BJ (cell line): ENCODE data around the gene HSPG2. TPM values are rescaled to one million over a fixed set of nuclear protein-coding genes. Genes with fewer than 3 reads are reported as not detected.

Experiments used
- CTCF ChIA-PET: fragments of 350-600 bp; formaldehyde crosslinking; extraction: SDS; loops from one replicate; lab custom pipeline; 2021; ENCODE audit warnings: antibody characterized with exemption, inconsistent platforms; lab: Yijun Ruan, JAX
- POLR2A ChIA-PET: fragments of 300-600 bp; sonication (Branson Sonifier 250); formaldehyde crosslinking; extraction: SDS; loops from one replicate; lab custom pipeline; 2021; ENCODE audit warnings: antibody characterized with exemption; lab: Charles Lee
- DNase-seq: peaks from one replicate; pipeline ENCODE4 v3.0.0-alpha.2; 2011; ENCODE audit warnings: low read depth
- H3K27me3 ChIP-seq: 2 replicates; pipeline ENCODE4 v1.6.0; 2011; ENCODE audit warnings: low read length; ENCODE audit not compliant: control insufficient read depth, insufficient read depth
- H3K36me3 ChIP-seq: 2 replicates; pipeline ENCODE4 v1.5.1; 2011; ENCODE audit warnings: low read length; ENCODE audit not compliant: control insufficient read depth, insufficient read depth
- H3K4me3 ChIP-seq: 2 replicates; pipeline ENCODE4 v1.5.1; 2011; ENCODE audit warnings: low read depth, mild to moderate bottlenecking, control low read depth, low read length
- polyA plus RNA-seq: library from polyadenylated mRNA; depleted of rRNA; stranded (reverse); fragments of >200 nt; gene quantifications from 2 replicates; pipeline ENCODE4 v1.2.3, GENCODE V29; 2011
- TF ChIP-seq, protein P1 (sequence below): IDR thresholded peaks from 2 replicates; pipeline ENCODE4 v1.5.1; 2011; ENCODE audit warnings: low read depth, mild to moderate bottlenecking, control low read depth, inconsistent platforms, low read length, moderate library complexity; ENCODE audit not compliant: insufficient read depth

The HSPG2 gene
- polyA plus RNA-seq, 1 experiment = 45.1 TPM

GRCh38 chr1:21834094-21834493 lies 103.0 kb downstream of the HSPG2 start:
- Histone ChIP-seq H3K36me3 (peaks cover 74% of the 10 kb centered on the region), H3K4me3 (no peak overlapping the region), H3K27me3 (no peaks in the 10 kb centered on the region)
- TF ChIP-seq, protein P1, sequence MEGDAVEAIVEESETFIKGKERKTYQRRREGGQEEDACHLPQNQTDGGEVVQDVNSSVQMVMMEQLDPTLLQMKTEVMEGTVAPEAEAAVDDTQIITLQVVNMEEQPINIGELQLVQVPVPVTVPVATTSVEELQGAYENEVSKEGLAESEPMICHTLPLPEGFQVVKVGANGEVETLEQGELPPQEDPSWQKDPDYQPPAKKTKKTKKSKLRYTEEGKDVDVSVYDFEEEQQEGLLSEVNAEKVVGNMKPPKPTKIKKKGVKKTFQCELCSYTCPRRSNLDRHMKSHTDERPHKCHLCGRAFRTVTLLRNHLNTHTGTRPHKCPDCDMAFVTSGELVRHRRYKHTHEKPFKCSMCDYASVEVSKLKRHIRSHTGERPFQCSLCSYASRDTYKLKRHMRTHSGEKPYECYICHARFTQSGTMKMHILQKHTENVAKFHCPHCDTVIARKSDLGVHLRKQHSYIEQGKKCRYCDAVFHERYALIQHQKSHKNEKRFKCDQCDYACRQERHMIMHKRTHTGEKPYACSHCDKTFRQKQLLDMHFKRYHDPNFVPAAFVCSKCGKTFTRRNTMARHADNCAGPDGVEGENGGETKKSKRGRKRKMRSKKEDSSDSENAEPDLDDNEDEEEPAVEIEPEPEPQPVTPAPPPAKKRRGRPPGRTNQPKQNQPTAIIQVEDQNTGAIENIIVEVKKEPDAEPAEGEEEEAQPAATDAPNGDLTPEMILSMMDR = no peak
- DNase-seq = no peak
- ChIA-PET POLR2A (no interaction called here), CTCF (no interaction called here)

DNA sequence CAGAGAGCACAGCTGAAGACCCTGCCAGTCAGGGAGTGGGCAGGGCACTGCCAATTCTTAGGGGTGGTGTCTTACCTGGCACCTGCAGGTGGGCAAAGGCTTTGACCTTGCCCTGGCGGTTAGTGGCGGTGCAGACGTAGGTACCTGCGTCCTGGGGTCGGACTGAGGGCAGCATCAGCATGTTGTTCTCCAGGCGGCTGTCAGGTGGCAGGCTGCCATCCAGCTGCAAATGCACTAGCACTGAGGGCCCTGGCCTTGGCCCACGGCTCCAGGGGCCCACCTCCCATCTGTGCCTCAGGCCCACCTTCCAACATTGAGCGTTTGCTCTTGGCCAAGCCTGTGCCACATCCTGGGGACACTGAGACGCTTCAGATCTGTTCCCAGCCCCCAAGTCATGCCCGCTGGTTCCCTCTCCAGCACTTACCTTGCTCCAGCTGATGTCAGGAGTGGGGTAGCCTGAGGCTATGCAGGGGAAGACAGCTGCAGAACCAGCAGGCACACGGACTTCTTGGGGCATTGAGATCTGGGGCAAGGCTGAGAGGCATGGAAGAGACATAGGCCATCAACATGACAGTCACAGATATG lies 103.6 kb downstream of the HSPG2 start:
- ChIA-PET CTCF (no interaction called here), POLR2A (no interaction called here)
- H3K36me3 ChIP-seq = peaks cover 74% of the 10 kb centered on the region
- no peak for DNase-seq
- H3K27me3 ChIP-seq = no peaks in the 10 kb centered on the region
- H3K4me3 ChIP-seq = no peak overlapping the region
- TF ChIP-seq, protein P1 = no peak

- DNase-seq = no peak
- TF ChIP-seq, protein P1 = no peak
- no peaks in the 10 kb centered on the region for H3K27me3 ChIP-seq
- H3K36me3 ChIP-seq = peaks cover 76% of the 10 kb centered on the region
- POLR2A ChIA-PET = no interaction called here
- no peak overlapping the region for H3K4me3 ChIP-seq
- CTCF ChIA-PET = no interaction called here
Observed at GRCh38 chr1:21831454-21831970, 105.6 kb downstream of the HSPG2 start.

DNA sequence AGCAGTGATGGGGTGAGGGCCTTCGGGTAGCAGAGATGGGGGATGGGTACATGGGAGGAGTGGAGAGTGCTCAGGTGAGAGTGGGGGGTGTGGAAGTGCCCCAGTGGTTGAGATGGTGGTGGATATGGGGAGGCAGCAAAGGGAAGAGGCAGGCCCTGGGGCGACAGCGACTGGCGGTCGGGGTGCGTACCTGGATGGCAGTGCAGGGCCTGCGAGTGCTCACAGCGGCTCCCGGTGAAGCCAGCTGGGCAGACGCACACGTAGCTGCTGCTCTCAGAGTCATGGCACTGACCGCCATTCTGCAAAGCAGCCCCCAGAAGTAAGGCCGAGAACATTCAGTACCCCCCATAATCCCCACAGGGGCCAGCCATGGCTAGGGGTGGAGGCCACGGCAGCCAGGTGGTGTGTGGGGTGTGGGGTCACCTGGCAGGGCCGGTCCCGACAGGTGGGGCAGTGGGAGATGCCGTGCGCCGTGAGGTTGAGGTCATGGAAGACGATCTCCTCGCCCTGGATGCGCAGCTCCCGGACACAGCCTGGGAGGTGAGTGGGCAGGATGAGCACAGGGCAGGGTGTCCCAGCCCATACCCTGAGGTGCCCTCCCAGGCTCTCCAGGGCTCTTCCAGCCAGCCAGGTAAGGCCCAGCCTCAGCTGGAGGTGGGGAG lies 106.2 kb downstream of the HSPG2 start:
- ChIA-PET CTCF (interaction anchor here (0.6 kb wide), 1 partner anchor 75 kb away, joined by 3 read pairs; no protein-coding TSS in a partner anchor), POLR2A (no interaction called here)
- Histone ChIP-seq H3K4me3 (no peak overlapping the region), H3K36me3 (peaks cover 79% of the 10 kb centered on the region), H3K27me3 (no peaks in the 10 kb centered on the region)
- TF ChIP-seq, protein P1 = no peak
- DNase-seq = no peak

DNA sequence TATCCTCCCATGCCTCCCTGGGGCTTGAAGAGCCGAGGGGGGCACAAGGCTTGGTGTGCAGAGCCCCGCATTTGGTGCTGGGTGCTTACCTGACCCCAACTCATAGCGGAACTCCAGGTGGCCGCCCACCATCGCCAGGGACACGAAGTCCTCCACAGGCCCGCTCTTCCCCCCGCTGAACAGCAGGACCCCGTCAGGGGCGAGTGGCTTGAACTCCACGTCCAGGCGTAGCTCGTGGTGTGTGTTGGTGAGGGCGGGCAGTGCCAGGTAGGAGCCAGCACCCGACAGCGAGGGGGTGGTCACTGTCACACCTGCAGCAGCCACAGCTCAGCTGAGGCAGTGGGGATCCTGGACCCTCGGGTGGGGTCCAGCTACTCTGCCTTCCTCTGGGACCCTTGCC lies 107.8 kb downstream of the HSPG2 start:
- Histone ChIP-seq H3K27me3 (no peaks in the 10 kb centered on the region), H3K36me3 (peaks cover 77% of the 10 kb centered on the region), H3K4me3 (no peak overlapping the region)
- POLR2A ChIA-PET = no interaction called here
- CTCF ChIA-PET = no interaction called here
- TF ChIP-seq, protein P1 = no peak
- DNase-seq = no peak
